Activated CD8-positive, alpha-beta memory T cell treated with anti-CD3 and anti-CD28 coated beads, Interleukin-2, amount 50 U/mL, for 24 hours (primary cell): Measurements from ENCODE around the gene ARL6.
"Not testable (repeated sequence)": the region's sequence is repeated elsewhere in the genome, so short reads cannot be mapped to it uniquely, and the experiment has no call there.

Experiments used
- DNase-seq: peaks from one replicate; pipeline ENCODE4 v3.0.0-alpha.2; 2020; ENCODE audit errors: extremely low read depth

The ARL6 gene

GRCh38 chr3:97821287-97821773 lies 56.8 kb downstream of the ARL6 start:
- DNase-seq = no peak

GRCh38 chr3:97821774-97822358 lies 57.3 kb downstream of the ARL6 start, which contains the start of gene CRYBG3:
Gene CRYBG3, plus strand, starts transcription at chr3:97822011. Its CDS starts 196 bp downstream, at chr3:97822207.
- peak; percentile 31 for DNase-seq

- DNase-seq = no peak
Observed at GRCh38 chr3:97822359-97822775, 57.8 kb downstream of the ARL6 start.

- no peak for DNase-seq
Observed at GRCh38 chr3:97823046-97824004, 58.8 kb downstream of the ARL6 start.

GRCh38 chr3:97825101-97825500 lies 60.5 kb downstream of the ARL6 start:
- no peak for DNase-seq

GRCh38 chr3:97827741-97828471 lies 63.3 kb downstream of the ARL6 start:
- no peak for DNase-seq

- no peak for DNase-seq
Observed at GRCh38 chr3:97829198-97829597, 64.6 kb downstream of the ARL6 start.

- DNase-seq = no peak
Observed at GRCh38 chr3:97830638-97831037, 66.1 kb downstream of the ARL6 start.

- DNase-seq = no peak
Observed at GRCh38 chr3:97831140-97831539, 66.6 kb downstream of the ARL6 start.

- not testable (repeated sequence) for DNase-seq
Observed at GRCh38 chr3:97833184-97833583, 68.6 kb downstream of the ARL6 start.

- DNase-seq = no peak
Observed at GRCh38 chr3:97835761-97836160, 71.2 kb downstream of the ARL6 start.

- no peak for DNase-seq
Observed at GRCh38 chr3:97838393-97838792, 73.8 kb downstream of the ARL6 start.

GRCh38 chr3:97839944-97840343 lies 75.4 kb downstream of the ARL6 start:
- no peak for DNase-seq

GRCh38 chr3:97841304-97841703 lies 76.7 kb downstream of the ARL6 start:
- no peak for DNase-seq

GRCh38 chr3:97841956-97842355 lies 77.4 kb downstream of the ARL6 start:
- DNase-seq = no peak

GRCh38 chr3:97848779-97849178 lies 84.2 kb downstream of the ARL6 start:
- DNase-seq = no peak
